GM21390 (cell line): Measurements from ENCODE around the gene FAM174A.
"Not testable (repeated sequence)": the region's sequence is repeated elsewhere in the genome, so short reads cannot be mapped to it uniquely, and the experiment has no call there.

ENCODE experiments used
- ATAC-seq: cut with Tn5 transposase; IDR thresholded peaks from one replicate; pipeline ENCODE4 v1.9.1; 2021; ENCODE audit not compliant: unreplicated experiment

FAM174A gene

GRCh38 chr5:100574716-100575115, 39.5 kb downstream of the FAM174A start:
- ATAC-seq: no peak

GRCh38 chr5:100575815-100576214, 40.6 kb downstream of the FAM174A start:
- no peak for ATAC-seq

- no peak for ATAC-seq
Observed at GRCh38 chr5:100576217-100576751, 41.1 kb downstream of the FAM174A start.

GRCh38 chr5:100577506-100577905, 42.3 kb downstream of the FAM174A start:
- ATAC-seq: no peak

GRCh38 chr5:100584069-100584468, 48.9 kb downstream of the FAM174A start:
- peak; percentile 99 for ATAC-seq

GRCh38 chr5:100584889-100585288, 49.7 kb downstream of the FAM174A start:
- no peak for ATAC-seq

- ATAC-seq: no peak
Observed at GRCh38 chr5:100590867-100591266, 55.7 kb downstream of the FAM174A start.

GRCh38 chr5:100595152-100595811, 60.1 kb downstream of the FAM174A start:
- no peak for ATAC-seq

GRCh38 chr5:100595812-100596173, 60.6 kb downstream of the FAM174A start:
- ATAC-seq: no peak

- ATAC-seq: no peak
Observed at GRCh38 chr5:100598446-100598845, 63.3 kb downstream of the FAM174A start.

- ATAC-seq: no peak
Observed at GRCh38 chr5:100600298-100600994, 65.3 kb downstream of the FAM174A start.

- ATAC-seq: no peak
Observed at GRCh38 chr5:100603141-100603540, 68.0 kb downstream of the FAM174A start.

GRCh38 chr5:100604021-100604420, 68.8 kb downstream of the FAM174A start:
- not testable (repeated sequence) for ATAC-seq

GRCh38 chr5:100609594-100609993, 74.4 kb downstream of the FAM174A start:
- ATAC-seq: no peak

- ATAC-seq: no peak
Observed at GRCh38 chr5:100614308-100614707, 79.1 kb downstream of the FAM174A start.

GRCh38 chr5:100615362-100615761, 80.2 kb downstream of the FAM174A start:
- no peak for ATAC-seq

- ATAC-seq: no peak
Observed at GRCh38 chr5:100616291-100616690, 81.1 kb downstream of the FAM174A start.

GRCh38 chr5:100616981-100617380, 81.8 kb downstream of the FAM174A start:
- no peak for ATAC-seq

- peak; percentile 92 for ATAC-seq
Observed at GRCh38 chr5:100623719-100624118, 88.5 kb downstream of the FAM174A start.

GRCh38 chr5:100634937-100635534, 99.9 kb downstream of the FAM174A start:
- ATAC-seq: peak; percentile 93
